ENCODE results near the gene PGC.

PGC gene

GRCh38 chr6:41747256-41748101, at the start of gene PGC:
Gene PGC (minus strand): TSS chr6:41747397. CDS start chr6:41747334, 63 bp downstream.
- DNase-seq: no peak

GRCh38 chr6:41796474-41796873, 49.3 kb upstream of the PGC start:
- no peak for DNase-seq

- DNase-seq: no peak
Observed at GRCh38 chr6:41791984-41792383, 44.8 kb upstream of the PGC start.

- DNase-seq: no peak
Observed at GRCh38 chr6:41791305-41791704, 44.1 kb upstream of the PGC start.

GRCh38 chr6:41790045-41790444, 42.8 kb upstream of the PGC start:
- DNase-seq: no peak

- no peak for DNase-seq
Observed at GRCh38 chr6:41789390-41789724, 42.2 kb upstream of the PGC start.

GRCh38 chr6:41787219-41787917, 40.2 kb upstream of the PGC start, which contains the start of gene TOMM6:
Gene TOMM6 (plus strand): TSS chr6:41787694. CDS start chr6:41787698, 4 bp downstream.
- DNase-seq: peak; percentile 96

GRCh38 chr6:41786451-41787218, 39.4 kb upstream of the PGC start:
- peak; percentile 86 for DNase-seq

- DNase-seq: peak; percentile 54
Observed at GRCh38 chr6:41785689-41786450, 38.7 kb upstream of the PGC start.

- no peak for DNase-seq
Observed at GRCh38 chr6:41785254-41785653, 38.1 kb upstream of the PGC start.

GRCh38 chr6:41784581-41785171, 37.5 kb upstream of the PGC start:
- DNase-seq: no peak

GRCh38 chr6:41783106-41783780, 36.0 kb upstream of the PGC start:
- DNase-seq: no peak

- no peak for DNase-seq
Observed at GRCh38 chr6:41781366-41781730, 34.2 kb upstream of the PGC start.

GRCh38 chr6:41780551-41781365, 33.6 kb upstream of the PGC start, which contains the start of gene PRICKLE4:
Gene PRICKLE4 (plus strand): TSS chr6:41780782. CDS start chr6:41783474, 2,692 bp downstream.
- DNase-seq: peak; percentile 46

GRCh38 chr6:41779788-41780550, 32.8 kb upstream of the PGC start, which contains the start of gene FRS3:
Gene FRS3 (minus strand): TSS chr6:41779900. CDS start chr6:41776987, 2,913 bp downstream.
- peak; percentile 96 for DNase-seq

GRCh38 chr6:41779336-41779735, 32.1 kb upstream of the PGC start:
- DNase-seq: no peak

GRCh38 chr6:41778895-41779294, 31.7 kb upstream of the PGC start:
- DNase-seq: no peak

GRCh38 chr6:41777551-41778285, 30.5 kb upstream of the PGC start:
- no peak for DNase-seq

- DNase-seq: no peak
Observed at GRCh38 chr6:41775293-41775882, 28.2 kb upstream of the PGC start.

Measured in NCI-H146 (cell line).